Middle frontal gyrus (tissue), 1 donor: ENCODE data around the gene CFAP298.
"Not testable (repeated sequence)": the region's sequence is repeated elsewhere in the genome, so short reads cannot be mapped to it uniquely, and the experiment has no call there.

Source experiments
- DNase-seq: peaks from one replicate; pipeline ENCODE4 v3.0.0-alpha.2; 2015; ENCODE audit warnings: low spot score; ENCODE audit errors: extremely low spot score

The CFAP298 gene

GRCh38 chr21:32567626-32568025 is 44.6 kb downstream of the CFAP298 start:
- DNase-seq: no peak

- DNase-seq: no peak
Measured at GRCh38 chr21:32566741-32567389, 45.3 kb downstream of the CFAP298 start.

- DNase-seq: no peak
Measured at GRCh38 chr21:32565856-32566465, 46.2 kb downstream of the CFAP298 start.

- DNase-seq: no peak
Measured at GRCh38 chr21:32562915-32563314, 49.3 kb downstream of the CFAP298 start.

GRCh38 chr21:32562426-32562825 is 49.8 kb downstream of the CFAP298 start:
- DNase-seq: no peak

GRCh38 chr21:32561476-32561875 is 50.7 kb downstream of the CFAP298 start:
- DNase-seq: not testable (repeated sequence)

GRCh38 chr21:32560896-32561295 is 51.3 kb downstream of the CFAP298 start:
- DNase-seq: no peak

GRCh38 chr21:32559006-32559610 is 53.1 kb downstream of the CFAP298 start:
- no peak for DNase-seq

GRCh38 chr21:32558106-32558505 is 54.1 kb downstream of the CFAP298 start:
- DNase-seq: no peak

- no peak for DNase-seq
Measured at GRCh38 chr21:32554832-32555638, 57.1 kb downstream of the CFAP298 start.

GRCh38 chr21:32549886-32550285 is 62.3 kb downstream of the CFAP298 start:
- no peak for DNase-seq

GRCh38 chr21:32549440-32549839 is 62.7 kb downstream of the CFAP298 start:
- DNase-seq: no peak
